CD4-positive, alpha-beta T cell treated with Interleukin-15 for 4 hours (primary cell): ENCODE results near the gene ALPK3.

Experiments
- DNase-seq: peaks from one replicate; pipeline ENCODE4 v3.0.0-alpha.2; 2020; ENCODE audit warnings: low spot score

Gene ALPK3

GRCh38 chr15:84799511-84800187 is 17.5 kb upstream of the ALPK3 start:
- no peak for DNase-seq

DNA sequence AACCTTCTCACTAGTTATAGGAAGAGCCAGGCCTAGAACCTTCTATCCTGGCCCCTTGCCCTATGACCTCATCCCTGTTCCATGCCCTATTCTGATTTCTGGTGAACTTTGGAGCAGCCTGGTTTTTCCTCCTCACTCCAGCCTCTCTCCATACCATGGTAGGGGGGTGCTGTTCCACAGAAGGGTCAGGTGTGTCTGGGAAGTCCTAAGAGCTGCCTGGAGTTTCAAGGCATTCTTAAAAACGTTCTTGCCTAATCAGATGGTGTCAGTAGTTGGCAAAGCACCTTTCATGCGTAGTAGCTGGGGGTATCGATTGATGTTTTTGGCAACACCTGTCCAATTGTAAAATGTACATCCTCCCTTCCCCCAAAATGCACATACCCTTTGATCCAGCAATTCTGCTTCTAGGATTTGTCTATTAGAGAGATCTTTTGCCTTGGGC is 16.8 kb upstream of the ALPK3 start:
- no peak for DNase-seq

GRCh38 chr15:84804005-84804900 is 12.9 kb upstream of the ALPK3 start:
- no peak for DNase-seq

DNA sequence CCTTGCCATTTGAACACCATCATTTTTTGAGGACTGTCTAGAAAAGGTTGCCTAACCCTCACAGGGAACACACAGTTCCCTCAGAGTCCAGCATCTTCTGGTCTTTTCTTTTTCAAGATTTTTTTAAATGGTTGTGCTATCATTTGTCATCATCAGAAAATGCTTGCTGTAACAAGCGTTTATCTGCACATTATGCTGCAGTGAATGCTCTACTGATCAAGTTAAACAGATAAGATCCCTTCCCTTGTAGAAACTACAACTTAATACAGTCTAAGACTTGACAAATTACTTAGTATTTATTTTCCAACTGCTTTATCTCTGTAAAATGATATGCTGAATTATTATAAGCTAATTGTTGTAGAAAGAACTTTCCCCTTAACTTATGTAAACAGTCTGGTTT is 11.9 kb upstream of the ALPK3 start:
- no peak for DNase-seq

- DNase-seq: no peak
Observed at GRCh38 chr15:84807228-84807627, 9.9 kb upstream of the ALPK3 start.

DNA sequence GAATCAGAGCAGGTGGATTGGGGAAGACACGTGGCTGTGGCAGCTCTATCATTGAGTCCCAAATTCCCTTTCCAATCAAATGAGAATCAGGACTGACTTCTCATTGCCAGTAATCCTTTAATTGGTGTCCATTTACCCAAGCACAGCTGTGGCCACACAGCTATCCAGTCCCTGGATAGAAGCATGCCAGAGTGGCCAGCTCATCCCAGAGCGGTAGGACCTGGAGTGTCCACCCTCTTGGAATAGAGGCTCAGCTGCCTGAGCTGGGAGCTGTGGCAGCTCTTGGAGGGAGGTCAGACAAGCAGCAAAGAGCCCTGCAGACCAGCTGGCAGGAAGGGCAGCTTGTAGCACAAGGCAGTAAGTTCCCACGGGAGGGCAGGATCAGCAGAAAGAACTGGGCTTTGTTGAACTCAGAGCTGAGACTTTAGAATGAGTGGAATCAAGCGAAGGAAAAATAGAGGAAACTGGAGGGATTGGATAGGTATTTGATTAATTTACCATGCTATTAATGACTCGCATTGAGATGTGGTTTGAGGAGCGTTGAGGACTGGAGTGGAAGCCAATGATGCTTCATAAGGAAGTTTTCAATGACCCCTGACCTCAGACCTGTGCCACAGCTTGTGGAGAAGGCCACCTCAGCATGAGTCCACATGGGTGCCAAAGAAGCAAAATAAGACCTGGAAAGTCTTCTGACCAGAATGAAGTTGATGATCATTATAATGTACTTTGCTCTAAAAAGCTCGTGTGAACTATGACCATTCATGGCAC is 6.9 kb upstream of the ALPK3 start:
- DNase-seq: no peak

GRCh38 chr15:84811151-84811550 is 6.0 kb upstream of the ALPK3 start:
- DNase-seq: no peak

DNA sequence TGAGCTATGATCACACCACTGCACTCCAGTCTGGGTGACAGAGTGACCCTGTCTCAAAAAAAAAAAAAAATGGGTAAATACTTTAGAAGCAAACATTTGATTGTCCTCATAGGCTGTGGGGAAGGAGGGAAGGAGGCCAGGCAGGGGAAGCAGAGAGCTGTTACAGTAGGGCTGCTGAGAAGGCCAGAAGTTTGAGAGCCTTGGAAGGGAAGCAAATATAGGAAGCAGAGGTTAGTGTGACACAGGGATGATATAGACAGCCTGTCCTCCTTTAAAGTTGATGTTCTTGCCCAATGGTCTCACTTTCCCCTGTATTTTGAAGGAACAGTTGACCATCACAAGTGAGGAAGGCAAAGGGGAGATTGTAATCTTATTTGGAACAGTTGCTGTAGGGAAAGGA is 5.3 kb upstream of the ALPK3 start:
- DNase-seq: no peak

DNA sequence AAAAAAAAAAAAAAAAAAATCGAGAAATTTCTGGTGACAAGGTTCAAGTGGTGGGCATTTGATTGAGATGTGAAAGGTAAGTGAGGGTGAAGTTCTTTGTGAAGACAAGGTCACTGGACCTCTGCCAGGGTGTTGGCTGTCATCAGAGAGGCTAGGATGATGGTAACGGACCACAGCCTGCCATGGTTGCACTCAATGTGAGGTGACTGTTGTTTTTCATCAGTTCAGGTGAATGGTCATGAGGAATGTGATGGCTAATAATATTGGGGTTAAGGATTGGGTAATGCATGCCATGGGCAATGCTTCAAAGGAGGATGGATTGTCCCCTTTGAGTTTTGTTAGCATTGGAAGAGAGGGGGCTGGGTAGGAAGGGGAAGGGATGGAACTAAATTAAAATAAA is 4.3 kb upstream of the ALPK3 start:
- DNase-seq: no peak

DNA sequence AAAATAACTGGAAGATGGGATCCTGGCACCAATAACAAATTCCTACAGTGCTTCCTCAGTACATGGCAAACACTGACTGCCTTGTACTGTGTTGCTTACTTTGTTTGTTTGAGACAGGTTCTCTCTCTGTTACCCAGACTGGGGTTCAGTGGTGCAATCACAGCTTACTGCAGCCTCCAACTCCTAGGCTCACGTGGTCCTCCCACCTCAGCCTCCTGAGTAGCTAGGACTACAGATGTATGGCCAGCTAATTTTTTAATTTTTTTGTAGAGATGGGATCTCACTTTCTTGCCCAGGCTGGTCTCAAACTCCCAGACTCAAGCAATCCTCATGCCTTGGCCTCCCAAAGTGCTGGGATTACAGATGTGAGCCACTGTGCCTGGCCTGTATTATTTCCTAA is 3.7 kb upstream of the ALPK3 start:
- no peak for DNase-seq

DNA sequence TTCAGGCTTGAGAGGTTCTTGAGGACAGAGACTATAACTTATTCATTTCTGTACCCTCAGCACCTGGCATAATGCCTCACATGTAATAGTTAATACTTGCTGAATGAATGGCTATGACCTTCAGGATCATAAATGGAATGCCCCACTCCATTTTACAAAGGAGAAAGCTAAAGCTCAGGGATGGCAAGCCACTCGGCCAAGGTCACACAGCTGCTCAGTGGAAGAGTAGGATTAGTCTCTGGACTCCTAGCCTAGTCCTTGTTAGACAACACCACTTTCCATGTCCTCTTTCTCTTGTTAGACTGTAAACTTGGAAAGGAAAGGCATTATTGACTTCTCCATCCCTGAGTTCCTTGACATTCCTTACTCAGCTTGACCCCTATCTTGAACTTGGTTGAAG is 3.2 kb upstream of the ALPK3 start:
- DNase-seq: no peak

- no peak for DNase-seq
Observed at GRCh38 chr15:84814916-84815315, 2.2 kb upstream of the ALPK3 start.

DNA sequence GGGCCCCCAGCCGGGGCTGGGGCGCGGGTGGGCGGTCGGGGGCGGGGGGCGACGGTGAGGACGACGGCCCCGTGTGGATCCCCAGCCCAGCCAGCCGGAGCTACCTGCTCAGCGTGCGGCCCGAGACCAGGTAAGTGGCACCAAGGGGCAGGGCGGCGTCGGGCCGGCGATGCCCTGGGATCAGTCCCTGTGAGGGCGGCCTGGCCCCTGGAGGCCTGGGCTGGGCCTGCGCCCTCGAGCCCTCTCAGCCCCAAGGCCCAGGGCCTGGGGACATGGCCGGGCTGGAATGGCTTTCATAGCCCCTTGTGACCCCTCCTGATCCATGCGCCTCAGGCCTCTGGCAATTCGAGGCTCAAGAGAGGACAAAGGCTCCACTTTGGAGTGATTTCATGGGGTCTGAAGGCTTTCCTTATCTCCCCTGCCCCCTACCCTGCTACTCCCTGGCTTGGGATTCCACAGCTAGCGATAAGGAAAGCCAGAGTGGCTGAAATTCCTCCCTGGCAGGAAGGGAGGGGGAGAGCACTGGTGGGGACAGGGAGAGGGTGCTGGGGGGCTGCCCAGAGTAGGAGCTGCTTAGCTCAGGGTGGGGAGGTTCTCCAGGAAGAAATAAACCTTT is 418 bp downstream of the ALPK3 start:
- DNase-seq: no peak

- no peak for DNase-seq
Observed at GRCh38 chr15:84818261-84819131, 1.3 kb downstream of the ALPK3 start.

GRCh38 chr15:84819291-84819768 is 2.2 kb downstream of the ALPK3 start:
- no peak for DNase-seq

- DNase-seq: no peak
Observed at GRCh38 chr15:84819791-84820190, 2.6 kb downstream of the ALPK3 start.

GRCh38 chr15:84821501-84822021 is 4.4 kb downstream of the ALPK3 start:
- no peak for DNase-seq

DNA sequence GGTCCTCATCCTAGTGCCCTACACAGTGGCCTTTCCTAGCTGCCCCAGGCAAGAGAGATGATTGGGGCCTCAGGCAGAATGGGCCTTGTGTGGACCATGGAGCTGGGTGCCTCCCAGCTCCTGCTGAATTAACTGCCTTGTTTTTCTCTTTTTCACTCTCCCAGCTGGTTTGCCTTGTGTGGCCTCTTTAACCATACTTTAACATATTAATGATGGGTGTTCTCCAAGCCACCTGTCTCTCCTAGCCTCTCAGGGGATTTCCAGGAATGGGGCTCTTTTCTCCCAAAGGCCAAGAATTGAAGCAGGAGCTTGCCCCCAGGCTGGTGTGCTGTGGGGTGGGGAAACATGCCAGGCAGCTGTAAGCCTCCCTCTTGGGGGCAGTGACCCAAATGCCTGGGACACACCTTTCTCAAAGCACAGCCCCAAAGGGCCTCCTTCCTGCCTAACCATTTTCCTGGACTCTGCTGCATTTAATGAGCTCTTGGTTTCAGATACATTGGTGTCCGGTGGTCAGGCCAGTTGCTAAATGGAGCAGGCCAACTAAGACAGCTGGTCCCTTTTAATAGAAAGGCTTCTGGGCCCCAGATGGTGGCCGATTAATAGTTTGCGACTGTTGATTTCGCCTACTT is 5.6 kb downstream of the ALPK3 start:
- DNase-seq: no peak

DNA sequence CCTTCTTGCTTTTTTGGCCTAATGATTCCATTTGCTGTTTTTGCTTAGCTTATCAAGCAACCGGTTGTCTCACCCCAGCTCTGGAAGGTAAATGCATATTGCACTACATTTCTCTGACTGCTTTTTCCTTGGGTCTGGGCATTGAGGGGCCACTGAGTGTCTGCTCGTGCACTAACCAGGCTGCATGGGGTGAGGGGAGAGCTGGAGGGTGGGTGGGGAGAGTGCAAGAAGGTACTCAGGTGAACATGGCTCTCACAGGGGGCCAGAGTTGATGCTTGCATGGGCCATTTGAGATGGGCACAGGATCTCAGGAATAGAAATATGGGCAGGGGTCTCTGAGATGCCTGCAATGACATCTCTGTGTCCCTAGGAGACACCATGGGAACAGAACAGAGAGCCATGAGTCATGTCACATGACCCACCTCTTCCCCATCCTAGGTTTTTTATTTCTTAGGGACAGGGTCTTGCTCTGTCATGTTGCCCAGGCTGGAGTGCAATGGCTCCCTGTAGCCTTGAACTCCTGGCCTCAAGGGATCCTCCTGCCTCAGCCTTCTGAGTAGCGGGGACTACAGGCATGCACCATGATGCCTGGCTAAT is 6.2 kb downstream of the ALPK3 start:
- no peak for DNase-seq
